ENCODE results near the gene SNRNP48.

GRCh38 chr6:7604506-7604905, 14.5 kb downstream of the SNRNP48 start:
- TF ChIP-seq CTCF (IDR thresholded peaks at IDR 0.05) (no peak), POLR2A (IDR thresholded peaks at IDR 0.05) (no peak)

All from thyroid gland (tissue), 4 donors.